GM12878 (cell line): ENCODE data around the gene RAB40B. TPM values are rescaled to one million over a fixed set of nuclear protein-coding genes. Genes with fewer than 3 reads are reported as not detected.

Experiments
- ATAC-seq: fragments of 200-7000 bp; cut with Tn5 transposase; 3 replicates; pipeline ENCODE4 v1.9.1; 2020; ENCODE audit warnings: mild to moderate bottlenecking, moderate library complexity
- BruUV-seq: library from RNA; stranded (reverse); fragments of 400-500 nt; replicated peaks from 2 replicates; lab custom pipeline; 2021; lab: Mats Ljungman, UMichigan
- CTCF ChIA-PET: fragments of 300-600 bp; sonication (Branson Sonifier 250); formaldehyde crosslinking; extraction: SDS; loops from one replicate; lab custom pipeline; 2021; ENCODE audit warnings: inconsistent platforms; lab: Yijun Ruan, JAX
- POLR2A ChIA-PET: fragments of 350-600 bp; formaldehyde crosslinking; extraction: SDS; loops from one replicate; lab custom pipeline; 2021; ENCODE audit warnings: inconsistent platforms; lab: Charles Lee
- RAD21 ChIA-PET: fragments of 300-600 bp; sonication (Branson Sonifier 250); formaldehyde crosslinking; loops from one replicate; lab custom pipeline; 2023; ENCODE audit warnings: antibody characterized with exemption; ENCODE audit not compliant: unreplicated experiment; lab: Charles Lee
- SMC1A ChIA-PET: fragments of 300-600 bp; sonication (Branson Sonifier 250); formaldehyde crosslinking; loops from one replicate; lab custom pipeline; 2023; ENCODE audit not compliant: unreplicated experiment, uncharacterized antibody; lab: Charles Lee
- DNase-seq: peaks from one replicate; pipeline ENCODE4 v3.0.0-alpha.2; 2011; ENCODE audit warnings: low read depth, low spot score
- FAIRE-seq: peaks from 3 replicates; lab custom pipeline; 2011; peaks lifted over from hg19 to GRCh38; lab: Jason Lieb, UNC
- H2AFZ ChIP-seq: 2 replicates; pipeline ENCODE4 v1.6.0; 2011; ENCODE audit warnings: low read depth, low read length, control low read depth; ENCODE audit not compliant: control insufficient read depth
- H3K27ac ChIP-seq: 2 replicates; pipeline ENCODE4 v1.5.1; 2011; ENCODE audit warnings: control low read depth; ENCODE audit not compliant: control insufficient read depth, insufficient read depth
- H3K27me3 ChIP-seq, 2 experiments: replicated peaks in 1 of 2; 2 replicates each; pipeline versions ENCODE4 v1.6.0 to v1.6.1; 2011; ENCODE audit warnings: low read length in 1 of 2; ENCODE audit not compliant: control insufficient read depth in 2 of 2, insufficient read depth in 2 of 2
- H3K36me3 ChIP-seq, 2 experiments: 2 replicates each; pipeline ENCODE4 v1.5.1; 2011; ENCODE audit warnings: low read length in 1 of 2; ENCODE audit not compliant: control insufficient read depth in 2 of 2, insufficient read depth in 2 of 2
- H3K4me1 ChIP-seq: 2 replicates; pipeline ENCODE4 v1.6.1; 2011; ENCODE audit warnings: mild to moderate bottlenecking, low read length, moderate library complexity, mixed read lengths; ENCODE audit not compliant: control insufficient read depth, insufficient read depth
- H3K4me2 ChIP-seq: 2 replicates; pipeline ENCODE4 v1.6.0; 2011; ENCODE audit warnings: control low read depth; ENCODE audit not compliant: control insufficient read depth, insufficient read depth
- H3K4me3 ChIP-seq: fragments of 200-600 bp; sonication (generic); 2 replicates; pipeline ENCODE4 v1.5.1; 2016
- H3K79me2 ChIP-seq: 2 replicates; pipeline ENCODE4 v1.6.0; 2011; ENCODE audit warnings: low read length; ENCODE audit not compliant: control insufficient read depth, insufficient read depth
- H3K9ac ChIP-seq: 2 replicates; pipeline ENCODE4 v1.8.0; 2011; ENCODE audit warnings: low read length, control low read depth, mixed read lengths; ENCODE audit not compliant: control insufficient read depth, insufficient read depth
- H3K9me3 ChIP-seq: replicated peaks from 3 replicates; pipeline ENCODE4 v1.5.1; 2011; ENCODE audit warnings: mild to moderate bottlenecking, low read length; ENCODE audit not compliant: control insufficient read depth, insufficient read depth
- H4K20me1 ChIP-seq: 2 replicates; pipeline ENCODE4 v1.6.0; 2011; ENCODE audit not compliant: control insufficient read depth, insufficient read depth
- BMI1 ChIP-seq: fragments of 450-650 bp; IDR thresholded peaks from 2 replicates; pipeline ENCODE4 v1.6.1; 2016; ENCODE audit warnings: mild to moderate bottlenecking, moderate library complexity, borderline replicate concordance
- CBX3 ChIP-seq: fragments of 200-600 bp; sonication (generic); IDR thresholded peaks from 2 replicates; pipeline ENCODE4 v1.6.1; 2016; ENCODE audit warnings: low read depth, borderline replicate concordance
- CREM ChIP-seq: IDR thresholded peaks from 2 replicates; pipeline ENCODE4 v1.6.1; 2014; ENCODE audit warnings: antibody characterized with exemption, low read depth
- E2F4 ChIP-seq: IDR thresholded peaks from 2 replicates; pipeline ENCODE4 v1.6.1; 2012; ENCODE audit warnings: low read depth, low read length, improper control_type of control experiment
- EED ChIP-seq: sonication (generic); IDR thresholded peaks from 2 replicates; pipeline ENCODE4 v1.6.1; 2016; ENCODE audit warnings: antibody characterized with exemption, low read depth
- HSF1 ChIP-seq: fragments of 150-350 bp; IDR thresholded peaks from 2 replicates; pipeline ENCODE4 v1.6.1; 2014; ENCODE audit warnings: mild to moderate bottlenecking, low read depth, low read length
- JUNB ChIP-seq: IDR thresholded peaks from 2 replicates; pipeline ENCODE4 v1.6.1; 2016; ENCODE audit warnings: antibody characterized with exemption, mild to moderate bottlenecking
- KDM1A ChIP-seq: fragments of 200-600 bp; sonication (generic); IDR thresholded peaks from 2 replicates; pipeline ENCODE4 v1.6.1; 2016; ENCODE audit warnings: borderline replicate concordance
- NFYB ChIP-seq: IDR thresholded peaks from 2 replicates; pipeline ENCODE4 v1.6.1; 2011; ENCODE audit warnings: low read depth, mild to moderate bottlenecking, low read length, improper control_type of control experiment, moderate library complexity; ENCODE audit not compliant: insufficient read depth
- NR2C2 ChIP-seq: IDR thresholded peaks from 2 replicates; pipeline ENCODE4 v1.6.1; 2011; ENCODE audit warnings: borderline replicate concordance, low read depth; ENCODE audit not compliant: control insufficient read depth, insufficient read length
- POLR2AphosphoS2 ChIP-seq: IDR thresholded peaks from 2 replicates; pipeline ENCODE4 v1.6.1; 2011; ENCODE audit warnings: low read depth, mild to moderate bottlenecking, low read length, improper control_type of control experiment, moderate library complexity
- RELA ChIP-seq: fragments of 450-650 bp; IDR thresholded peaks from 2 replicates; pipeline ENCODE4 v1.8.0; 2014; ENCODE audit warnings: borderline replicate concordance; ENCODE audit not compliant: partially characterized antibody
- SUZ12 ChIP-seq: fragments of 200-600 bp; sonication (generic); IDR thresholded peaks from one replicate; pipeline ENCODE4 v1.6.1; 2018; ENCODE audit warnings: antibody characterized with exemption, mild to moderate bottlenecking; ENCODE audit not compliant: unreplicated experiment
- TAF1 ChIP-seq: IDR thresholded peaks from 2 replicates; pipeline ENCODE4 v1.6.1; 2011; ENCODE audit warnings: mild to moderate bottlenecking, low read depth, low read length, borderline replicate concordance
- TBL1XR1 ChIP-seq: IDR thresholded peaks from 2 replicates; pipeline ENCODE4 v1.6.1; 2012; ENCODE audit warnings: low read depth, low read length, improper control_type of control experiment
- WRNIP1 ChIP-seq: IDR thresholded peaks from 2 replicates; pipeline ENCODE4 v1.6.1; 2011; ENCODE audit warnings: low read depth, low read length, improper control_type of control experiment, borderline replicate concordance
- ZBED1 ChIP-seq: IDR thresholded peaks from 2 replicates; pipeline ENCODE4 v1.6.1; 2016; ENCODE audit warnings: borderline replicate concordance
- ZBTB4 ChIP-seq: fragments of 450-650 bp; formaldehyde crosslinking; IDR thresholded peaks from 2 replicates; pipeline ENCODE4 v1.4.0; 2022; ENCODE audit warnings: mild to moderate bottlenecking, moderate library complexity
- WGBS: methylation state at CpG from one replicate; pipeline ENCODE4 v1.1.6; 2016; ENCODE audit warnings: low lambda C conversion rate; ENCODE audit not compliant: insufficient replicate concordance, insufficient coverage; ENCODE audit errors: missing lambda C conversion rate; 5-methylcytosine and 5-hydroxymethylcytosine counted together
- in situ Hi-C: fragments of 300-500 bp; cut with MboI; formaldehyde crosslinking; loops from 9 replicates; pipeline ENCODE4 v1.14.3; 2018; ENCODE audit warnings: mixed read lengths
- intact Hi-C: fragments of 100-400 bp; cut with micrococcal nuclease; formaldehyde crosslinking; loops from one replicate; pipeline ENCODE4 v1.14.2; 2022; ENCODE audit not compliant: unreplicated experiment
- polyA plus RNA-seq, 11 experiments: library from polyadenylated mRNA; depleted of rRNA in 4 of 11; unstranded in 6 of 11; stranded (reverse) in 5 of 11; fragments of >200 nt; fragmentation: Nextera tagmentation in 4 of 11; fragmentation: Illumina TruSeq in 1 of 11; extraction: Ambion mirVana in 4 of 11; extraction: Trizol in 1 of 11; gene quantifications; 1 replicate in 1 of 11; 2 replicates in 10 of 11; pipeline versions ENCODE4 v1.2.1 to v1.2.3, GENCODE V29; 2011 to 2016; ENCODE audit warnings: inconsistent platforms in 2 of 11, missing spikeins in 2 of 11, low read depth in 1 of 11
- total RNA-seq, 4 experiments: library from RNA; depleted of rRNA in 3 of 4; stranded (reverse); fragments of >200 nt in 3 of 4; fragmentation: Illumina TruSeq in 1 of 4; extraction: Trizol in 1 of 4; gene quantifications; 2 replicates each; pipeline versions ENCODE4 v1.2.1 to v1.2.3, GENCODE V29; 2013 to 2021

Gene RAB40B
- total and polyA plus RNA-seq, 10 of the 15 experiments (the other 5 are each of a cell fraction or from before 2014, with no cell fraction given): 0.06 to 2.8 (median 1.4) TPM

GRCh38 chr17:82619641-82620040 is 78.9 kb downstream of the RAB40B start:
- H3K36me3 ChIP-seq: peaks cover 18 to 19% of the 10 kb centered on the region in 2 experiments
- H3K4me2 ChIP-seq: no peak overlapping the region

More at GRCh38 chr17:82619641-82620040, 78.9 kb downstream of the RAB40B start:
- H2AFZ ChIP-seq: no peak overlapping the region
- no TSS peak for BruUV-seq
- no peak overlapping the region for H3K27ac ChIP-seq
- TF ChIP-seq NFYB (no peak), POLR2AphosphoS2 (no peak), EED (no peak), HSF1 (no peak), ZBED1 (no peak), NR2C2 (no peak), RELA (no peak), BMI1 (no peak), TBL1XR1 (no peak), ZBTB4 (no peak), CBX3 (no peak), KDM1A (no peak), E2F4 (no peak), JUNB (no peak), SUZ12 (no peak), TAF1 (no peak), CREM (no peak), WRNIP1 (no peak)
- no peaks in the 10 kb centered on the region for H3K4me1 ChIP-seq
- DNase-seq: no peak
- no peaks in the 10 kb centered on the region for H3K9me3 ChIP-seq
- no peaks in the 10 kb centered on the region for H3K79me2 ChIP-seq
- POLR2A ChIA-PET: no interaction called here
- SMC1A ChIA-PET: no interaction called here
- no peak overlapping the region for H3K4me3 ChIP-seq
- no peaks in the 10 kb centered on the region for H4K20me1 ChIP-seq
- ATAC-seq: no peak
- intact Hi-C loops (no loop called here), in situ Hi-C loops (no loop called here)
- H3K9ac ChIP-seq: no peak overlapping the region
- 96% methylated on average over 10 of the region's 10 CpGs for WGBS
- H3K27me3 ChIP-seq: no peaks in the 10 kb centered on the region
- no peak for FAIRE-seq
- CTCF ChIA-PET: interaction anchor here (0.7 kb wide), 1 partner anchor 9 kb away, joined by 3 read pairs; no protein-coding TSS in a partner anchor
- RAD21 ChIA-PET: no interaction called here
